Astrocyte of the spinal cord (primary cell): ENCODE data around the gene COL4A2.

Experiments used
- DNase-seq: peaks from one replicate; pipeline ENCODE4 v3.0.0; 2011; ENCODE audit warnings: low read depth, low spot score
- H3K4me3 ChIP-seq: 2 replicates; pipeline ENCODE4 v1.5.1; 2011; ENCODE audit warnings: low read depth, mild to moderate bottlenecking, low read length, moderate library complexity
- in situ Hi-C: cut with HindIII; loops from 2 replicates; pipeline ENCODE4 v1.10.0; 2017; ENCODE audit warnings: low sequenced_read_pairs
- TF ChIP-seq, protein P1 (sequence below): IDR thresholded peaks from 2 replicates; pipeline ENCODE4 v1.5.1; 2012; ENCODE audit warnings: low read depth, mild to moderate bottlenecking, low read length, inconsistent platforms

The COL4A2 gene

GRCh38 chr13:110349239-110349638 lies 42.2 kb downstream of the COL4A2 start:
- H3K4me3 ChIP-seq, result no peak overlapping the region
- DNase-seq, result no peak
- in situ Hi-C loops, result no loop called here
- TF ChIP-seq, protein P1, sequence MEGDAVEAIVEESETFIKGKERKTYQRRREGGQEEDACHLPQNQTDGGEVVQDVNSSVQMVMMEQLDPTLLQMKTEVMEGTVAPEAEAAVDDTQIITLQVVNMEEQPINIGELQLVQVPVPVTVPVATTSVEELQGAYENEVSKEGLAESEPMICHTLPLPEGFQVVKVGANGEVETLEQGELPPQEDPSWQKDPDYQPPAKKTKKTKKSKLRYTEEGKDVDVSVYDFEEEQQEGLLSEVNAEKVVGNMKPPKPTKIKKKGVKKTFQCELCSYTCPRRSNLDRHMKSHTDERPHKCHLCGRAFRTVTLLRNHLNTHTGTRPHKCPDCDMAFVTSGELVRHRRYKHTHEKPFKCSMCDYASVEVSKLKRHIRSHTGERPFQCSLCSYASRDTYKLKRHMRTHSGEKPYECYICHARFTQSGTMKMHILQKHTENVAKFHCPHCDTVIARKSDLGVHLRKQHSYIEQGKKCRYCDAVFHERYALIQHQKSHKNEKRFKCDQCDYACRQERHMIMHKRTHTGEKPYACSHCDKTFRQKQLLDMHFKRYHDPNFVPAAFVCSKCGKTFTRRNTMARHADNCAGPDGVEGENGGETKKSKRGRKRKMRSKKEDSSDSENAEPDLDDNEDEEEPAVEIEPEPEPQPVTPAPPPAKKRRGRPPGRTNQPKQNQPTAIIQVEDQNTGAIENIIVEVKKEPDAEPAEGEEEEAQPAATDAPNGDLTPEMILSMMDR, result no peak

GRCh38 chr13:110350049-110350448 lies 43.0 kb downstream of the COL4A2 start:
- TF ChIP-seq, protein P1, result no peak
- no peak overlapping the region for H3K4me3 ChIP-seq
- in situ Hi-C loops, result no loop called here
- DNase-seq, result no peak

DNA sequence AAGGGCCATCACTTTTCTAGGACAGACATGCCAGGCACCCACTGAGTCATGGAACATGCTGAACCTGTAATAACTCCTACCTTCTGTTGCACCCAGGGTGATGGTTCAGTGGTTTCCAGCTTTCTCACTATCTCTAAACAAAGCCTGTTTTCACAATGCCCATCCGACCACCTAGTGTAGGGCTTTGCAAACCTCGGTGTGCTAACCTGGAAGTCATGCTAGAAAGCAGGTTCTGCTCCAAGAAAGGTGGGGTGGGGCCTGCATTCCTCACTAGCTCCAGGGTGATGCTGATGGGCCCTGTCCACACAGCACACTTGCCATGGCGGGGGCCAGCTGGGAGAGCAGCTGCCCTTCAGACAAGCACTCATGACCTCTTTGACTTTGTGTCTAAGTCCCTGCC lies 43.4 kb downstream of the COL4A2 start:
- no peak overlapping the region for H3K4me3 ChIP-seq
- DNase-seq, result no peak
- TF ChIP-seq, protein P1, result no peak
- in situ Hi-C loops, result no loop called here

GRCh38 chr13:110351636-110352420 lies 44.7 kb downstream of the COL4A2 start:
- DNase-seq, result no peak
- in situ Hi-C loops, result no loop called here
- TF ChIP-seq, protein P1, result no peak

DNA sequence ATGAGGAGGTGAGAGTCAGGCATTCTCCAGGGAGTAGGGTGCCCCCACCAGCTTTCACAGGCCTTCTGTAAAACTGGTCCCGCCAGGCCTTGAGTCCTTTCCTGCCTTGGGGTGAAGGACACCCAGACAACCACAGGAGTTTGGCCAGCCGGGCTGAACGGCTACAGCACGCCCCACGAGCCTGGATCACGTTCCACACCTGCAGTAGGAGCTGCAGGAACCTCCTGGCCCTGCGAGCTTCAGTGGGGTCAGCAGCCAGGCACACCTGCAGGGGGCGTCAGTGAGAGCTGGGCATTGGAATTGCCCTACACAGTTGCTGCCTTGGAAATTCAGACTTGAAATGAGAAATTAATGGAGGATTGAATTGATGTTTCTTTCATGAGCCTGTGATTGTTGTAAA lies 45.7 kb downstream of the COL4A2 start:
- no peak for DNase-seq
- TF ChIP-seq, protein P1, result peak; percentile 45
- in situ Hi-C loops, result no loop called here

More at GRCh38 chr13:110351636-110352420, 44.7 kb downstream of the COL4A2 start:
- no peak overlapping the region for H3K4me3 ChIP-seq

GRCh38 chr13:110353339-110353977 lies 46.4 kb downstream of the COL4A2 start:
- H3K4me3 ChIP-seq, result no peak overlapping the region
- in situ Hi-C loops, result no loop called here
- DNase-seq, result no peak
- TF ChIP-seq, protein P1, result no peak

More for the DNA sequence above, 45.7 kb downstream of the COL4A2 start:
- H3K4me3 ChIP-seq, result no peak overlapping the region
